Globus pallidus (tissue), 1 donor: ENCODE measurements around the gene OR2G6.
"Not testable (repeated sequence)": the region's sequence is repeated elsewhere in the genome, so short reads cannot be mapped to it uniquely, and the experiment has no call there.

Source experiments
- DNase-seq: peaks from one replicate; pipeline ENCODE4 v3.0.0-alpha.2; 2015; ENCODE audit warnings: low spot score

The OR2G6 gene

GRCh38 chr1:248507773-248508172 is at the start of gene OR2G6:
Gene OR2G6, plus strand, starts transcription at chr1:248508073. Its CDS starts 13,574 bp downstream, at chr1:248521647.
- DNase-seq = not testable (repeated sequence)

DNA sequence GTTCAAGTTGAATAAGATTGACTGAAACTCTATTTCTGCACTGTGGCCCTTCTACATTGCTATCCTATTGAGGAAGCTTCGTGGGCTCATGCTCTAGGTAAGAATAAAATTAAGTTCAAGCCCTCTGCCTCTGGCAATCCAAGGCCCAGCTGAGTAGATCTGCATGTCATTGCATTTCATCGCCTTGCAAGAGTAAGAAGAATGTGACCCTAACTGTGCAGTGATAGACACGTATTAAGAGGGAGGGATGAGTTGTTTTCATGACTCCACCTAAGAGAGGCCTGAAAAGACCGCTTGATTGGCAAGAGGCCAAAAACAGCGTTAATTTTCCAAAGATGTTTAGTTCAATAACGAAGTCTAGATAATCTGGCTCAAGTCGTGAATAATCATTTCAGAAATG is 48.8 kb upstream of the OR2G6 start:
- not testable (repeated sequence) for DNase-seq

DNA sequence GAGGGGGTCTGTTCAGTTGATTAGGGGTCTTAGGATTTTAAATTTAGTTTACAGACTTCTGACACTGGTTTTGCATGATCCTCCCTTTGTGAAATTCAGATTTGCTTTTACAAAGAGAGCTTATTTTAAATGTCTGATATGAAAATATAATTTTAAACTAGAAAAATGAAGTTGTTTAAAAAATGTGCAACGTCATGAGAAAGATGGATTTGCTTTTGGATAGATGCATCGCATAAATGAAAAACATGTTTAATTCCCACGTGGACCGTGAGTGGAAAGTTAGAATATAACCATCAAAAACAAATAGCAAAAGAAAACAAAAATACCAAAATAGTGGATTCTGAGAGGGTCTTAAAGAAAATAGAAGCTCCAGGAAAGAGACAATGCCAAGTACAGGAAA is 36.7 kb upstream of the OR2G6 start:
- DNase-seq = no peak

DNA sequence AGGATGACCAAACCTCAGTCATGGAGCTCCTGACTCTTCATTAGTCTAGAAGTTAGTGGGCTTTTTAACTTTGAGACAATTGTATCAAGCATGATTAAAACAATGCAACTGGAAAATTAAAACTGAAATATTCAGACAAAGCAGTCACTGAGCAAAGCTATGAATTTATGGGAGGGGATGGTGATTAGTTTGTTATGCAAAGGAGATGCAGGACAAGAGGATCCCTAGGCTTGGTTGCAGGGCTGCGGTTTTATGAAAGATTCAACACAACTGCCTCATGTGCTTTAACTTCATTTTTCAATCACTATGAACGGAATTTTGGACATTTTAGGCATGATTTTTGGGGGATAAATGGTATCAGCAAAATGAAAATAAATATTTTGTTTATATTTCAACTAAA is 35.8 kb upstream of the OR2G6 start:
- DNase-seq = not testable (repeated sequence)

GRCh38 chr1:248473051-248473450 is 34.8 kb upstream of the OR2G6 start, which contains the start of gene OR2T3:
Gene OR2T3, plus strand, starts transcription at chr1:248473351. Its CDS starts 0 bp downstream, at chr1:248473351.
- DNase-seq = not testable (repeated sequence)

DNA sequence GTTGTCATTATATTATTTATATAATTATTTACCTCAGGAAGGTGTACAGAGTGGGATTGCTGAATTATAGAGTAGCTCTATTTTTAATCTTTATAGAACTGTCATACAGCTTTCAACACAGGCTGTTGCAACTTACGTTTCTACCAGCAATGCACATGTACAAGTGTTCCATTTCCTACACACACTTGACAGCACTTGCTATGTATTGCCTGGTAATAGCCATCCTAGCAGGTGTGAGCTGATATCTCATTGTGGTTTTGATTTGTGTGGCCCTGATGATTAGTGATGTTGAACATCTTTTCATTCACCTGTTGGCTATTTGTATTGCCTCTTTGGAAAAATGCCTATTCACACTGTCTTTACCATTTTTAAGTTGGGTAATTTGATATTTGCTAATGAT is 32.2 kb upstream of the OR2G6 start:
- DNase-seq = not testable (repeated sequence)

GRCh38 chr1:248481686-248482579 is 25.9 kb upstream of the OR2G6 start:
- DNase-seq = not testable (repeated sequence)

DNA sequence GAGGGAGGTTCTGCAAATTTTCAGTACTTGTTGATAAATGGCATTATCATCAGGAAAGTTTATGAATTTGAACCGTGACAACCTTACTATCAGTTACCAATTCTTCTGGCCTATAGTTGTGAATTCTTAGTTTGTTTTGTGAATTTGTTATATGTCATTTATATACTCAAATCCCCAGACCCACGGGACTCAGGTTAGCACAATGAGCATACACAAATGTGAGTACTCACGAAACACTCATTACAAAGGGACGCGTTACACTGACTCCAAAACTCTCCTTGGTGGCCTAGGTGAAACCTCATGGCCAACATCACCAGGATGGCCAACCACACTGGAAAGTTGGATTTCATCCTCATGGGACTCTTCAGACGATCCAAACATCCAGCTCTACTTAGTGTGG is 19.6 kb upstream of the OR2G6 start, which contains the start of gene OR2T5:
Gene OR2T5 (plus strand): TSS at position 301 of the 400 bp plus-strand sequence. CDS start 0 bp downstream, at position 301.
- DNase-seq = not testable (repeated sequence)

GRCh38 chr1:248496661-248497060 is 11.2 kb upstream of the OR2G6 start:
- DNase-seq = not testable (repeated sequence)

DNA sequence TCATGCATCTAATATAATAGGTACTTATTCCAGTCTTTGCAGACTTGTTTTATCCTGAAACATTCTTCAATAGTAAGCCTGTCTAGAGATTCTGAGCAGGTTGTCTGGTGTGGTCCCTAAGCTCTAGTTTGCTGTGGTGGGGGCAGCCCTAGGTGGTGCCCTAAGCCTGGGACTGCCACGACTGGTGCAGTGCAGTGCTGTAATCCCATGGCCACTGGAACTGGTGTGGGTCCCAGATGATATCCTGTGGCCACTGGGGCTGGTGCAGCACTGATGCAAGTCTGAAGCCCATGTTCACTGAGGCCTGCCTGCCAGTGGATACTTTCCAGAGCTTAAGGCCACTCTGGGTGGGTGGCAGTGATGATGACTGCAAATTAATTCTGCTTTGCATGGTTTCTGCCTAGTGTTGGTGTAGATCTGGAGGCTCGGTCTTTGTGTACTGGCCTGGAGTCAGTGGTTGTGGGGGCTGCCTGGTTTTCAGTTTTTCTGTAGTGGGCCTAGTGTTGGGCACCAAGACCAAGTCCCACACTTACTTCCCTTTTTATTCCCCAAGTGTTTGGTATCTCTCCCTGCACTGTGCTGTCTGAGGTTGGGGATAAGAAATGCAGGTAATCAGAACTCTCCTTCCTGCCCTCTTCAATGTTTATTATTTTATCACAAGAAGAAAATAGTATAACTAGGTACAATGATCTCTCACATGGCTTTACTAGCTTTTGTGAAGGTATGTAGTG is 7.4 kb upstream of the OR2G6 start:
- not testable (repeated sequence) for DNase-seq

GRCh38 chr1:248510217-248510616 is 2.3 kb downstream of the OR2G6 start:
- not testable (repeated sequence) for DNase-seq

GRCh38 chr1:248521856-248522255 is 14.0 kb downstream of the OR2G6 start:
- no peak for DNase-seq

GRCh38 chr1:248537449-248537848 is 29.6 kb downstream of the OR2G6 start:
- not testable (repeated sequence) for DNase-seq

GRCh38 chr1:248547383-248547782 is 39.5 kb downstream of the OR2G6 start:
- not testable (repeated sequence) for DNase-seq

GRCh38 chr1:248551027-248551426 is 43.2 kb downstream of the OR2G6 start:
- not testable (repeated sequence) for DNase-seq

DNA sequence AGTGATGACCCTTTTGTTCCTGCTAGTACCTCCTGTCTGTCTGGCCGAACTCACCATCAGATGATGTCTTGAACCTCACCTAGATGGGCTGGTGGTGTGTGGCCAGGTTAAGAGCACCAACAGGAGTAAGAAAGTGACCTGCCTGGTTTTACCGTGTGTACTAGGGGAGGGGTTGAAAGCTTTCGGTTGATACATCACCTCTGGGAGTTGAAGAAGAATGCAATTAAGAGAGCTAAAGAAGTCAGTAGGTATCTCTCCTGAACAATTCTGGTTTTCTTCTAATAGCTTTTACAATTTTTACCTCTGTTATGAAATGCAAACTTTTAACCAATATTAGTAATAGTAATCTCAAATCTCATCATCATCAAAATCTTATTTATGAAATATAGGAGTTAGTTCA is 54.8 kb downstream of the OR2G6 start, which contains the start of gene OR2T29:
Gene OR2T29 (minus strand): TSS at position 101 of the 400 bp plus-strand sequence. CDS start 3,281 bp downstream, outside the sequence.
- DNase-seq = not testable (repeated sequence)

GRCh38 chr1:248565530-248566373 is 57.9 kb downstream of the OR2G6 start:
- DNase-seq = not testable (repeated sequence)

- DNase-seq = not testable (repeated sequence)
These were observed 61.2 kb downstream of the OR2G6 start for GRCh38 chr1:248569049-248569448.

- not testable (repeated sequence) for DNase-seq
These were observed 62.9 kb downstream of the OR2G6 start for GRCh38 chr1:248570811-248571210.

- DNase-seq = not testable (repeated sequence)
These were observed 64.2 kb downstream of the OR2G6 start for GRCh38 chr1:248572049-248572448.

DNA sequence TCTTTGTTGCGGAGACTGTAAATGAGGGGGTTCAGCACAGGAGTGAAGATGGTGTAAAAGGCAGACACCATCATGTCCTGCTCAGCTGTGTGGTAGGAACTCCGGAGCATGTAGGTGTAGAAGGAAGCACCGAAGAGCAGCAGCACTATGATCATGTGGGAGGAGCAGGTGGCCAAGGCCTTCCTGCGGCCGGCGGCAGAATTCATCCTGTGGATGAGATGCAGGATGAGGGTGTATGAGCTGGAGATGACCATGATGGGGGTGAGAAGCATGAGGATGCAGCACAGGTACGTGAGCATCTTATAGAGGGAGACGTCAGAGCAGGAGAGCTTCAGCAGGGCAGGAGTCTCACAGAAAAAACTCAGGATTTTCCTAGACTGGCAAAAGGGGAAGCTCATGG is 66.0 kb downstream of the OR2G6 start:
- not testable (repeated sequence) for DNase-seq
